Osteoblast (primary cell): Measurements from ENCODE around the gene IGFBP5. TPM values are rescaled to one million over a fixed set of nuclear protein-coding genes. Genes with fewer than 3 reads are reported as not detected.
A peak's percentile ranks its signal among the peaks of the same experiment; 100 is the strongest.

ENCODE experiments used
- DNase-seq: peaks from one replicate; pipeline ENCODE4 v3.0.0; 2011; ENCODE audit warnings: low spot score, mixed read lengths; ENCODE audit not compliant: insufficient read length; ENCODE audit errors: missing footprints
- H2AFZ ChIP-seq: 2 replicates; pipeline ENCODE4 v1.6.0; 2011; ENCODE audit warnings: mild to moderate bottlenecking, low read length
- H3K27ac ChIP-seq: 2 replicates; pipeline ENCODE4 v1.5.1; 2011; ENCODE audit warnings: mild to moderate bottlenecking, low read depth, low read length, moderate library complexity
- H3K27me3 ChIP-seq: 2 replicates; pipeline ENCODE4 v1.6.0; 2012; ENCODE audit warnings: mild to moderate bottlenecking, control low read depth, inconsistent platforms, low read length, moderate library complexity; ENCODE audit not compliant: insufficient read depth
- H3K36me3 ChIP-seq: 2 replicates; pipeline ENCODE4 v1.5.1; 2011; ENCODE audit warnings: mild to moderate bottlenecking, low read length, control low read depth, moderate library complexity; ENCODE audit not compliant: insufficient read depth
- H3K4me1 ChIP-seq: 2 replicates; pipeline ENCODE4 v1.5.1; 2011; ENCODE audit warnings: mild to moderate bottlenecking, low read length, control low read depth, moderate library complexity; ENCODE audit not compliant: insufficient read depth
- H3K4me2 ChIP-seq: 2 replicates; pipeline ENCODE4 v1.6.0; 2011; ENCODE audit warnings: mild to moderate bottlenecking, low read length; ENCODE audit not compliant: insufficient read depth
- H3K4me3 ChIP-seq: fragments of 200-600 bp; sonication (generic); 3 replicates; pipeline ENCODE4 v1.5.1; 2012; ENCODE audit warnings: mild to moderate bottlenecking, low read length, inconsistent platforms; ENCODE audit not compliant: insufficient read depth
- H3K79me2 ChIP-seq: 2 replicates; pipeline ENCODE4 v1.6.0; 2012; ENCODE audit warnings: mild to moderate bottlenecking, low read length, control low read depth, inconsistent platforms; ENCODE audit not compliant: insufficient read depth
- H3K9me3 ChIP-seq: 2 replicates; pipeline ENCODE4 v1.5.1; 2011; ENCODE audit warnings: low read depth, low read length, control low read depth
- H4K20me1 ChIP-seq: 2 replicates; pipeline ENCODE4 v1.6.0; 2012; ENCODE audit warnings: mild to moderate bottlenecking, low read length, control low read depth; ENCODE audit not compliant: insufficient read depth
- total RNA-seq: library from RNA; depleted of rRNA; stranded (reverse); fragments of >200 nt; gene quantifications from 2 replicates; pipeline ENCODE4 v1.2.3, GENCODE V29; 2012
- TF ChIP-seq, protein P1 (sequence below): IDR thresholded peaks from 2 replicates; pipeline ENCODE4 v1.5.1; 2011; ENCODE audit warnings: mild to moderate bottlenecking, low read depth, low read length, moderate library complexity; ENCODE audit errors: extremely low read depth

IGFBP5 gene
- total RNA-seq, 1 donor = 12.3 TPM

- H2AFZ ChIP-seq = no peak overlapping the region
- H3K4me2 ChIP-seq = no peak overlapping the region
- H3K4me3 ChIP-seq = no peak overlapping the region
- H3K27me3 ChIP-seq = peaks cover 6% of the 10 kb centered on the region
- no peak overlapping the region for H3K27ac ChIP-seq
- H3K4me1 ChIP-seq = peaks cover 14% of the 10 kb centered on the region
- TF ChIP-seq, protein P1, sequence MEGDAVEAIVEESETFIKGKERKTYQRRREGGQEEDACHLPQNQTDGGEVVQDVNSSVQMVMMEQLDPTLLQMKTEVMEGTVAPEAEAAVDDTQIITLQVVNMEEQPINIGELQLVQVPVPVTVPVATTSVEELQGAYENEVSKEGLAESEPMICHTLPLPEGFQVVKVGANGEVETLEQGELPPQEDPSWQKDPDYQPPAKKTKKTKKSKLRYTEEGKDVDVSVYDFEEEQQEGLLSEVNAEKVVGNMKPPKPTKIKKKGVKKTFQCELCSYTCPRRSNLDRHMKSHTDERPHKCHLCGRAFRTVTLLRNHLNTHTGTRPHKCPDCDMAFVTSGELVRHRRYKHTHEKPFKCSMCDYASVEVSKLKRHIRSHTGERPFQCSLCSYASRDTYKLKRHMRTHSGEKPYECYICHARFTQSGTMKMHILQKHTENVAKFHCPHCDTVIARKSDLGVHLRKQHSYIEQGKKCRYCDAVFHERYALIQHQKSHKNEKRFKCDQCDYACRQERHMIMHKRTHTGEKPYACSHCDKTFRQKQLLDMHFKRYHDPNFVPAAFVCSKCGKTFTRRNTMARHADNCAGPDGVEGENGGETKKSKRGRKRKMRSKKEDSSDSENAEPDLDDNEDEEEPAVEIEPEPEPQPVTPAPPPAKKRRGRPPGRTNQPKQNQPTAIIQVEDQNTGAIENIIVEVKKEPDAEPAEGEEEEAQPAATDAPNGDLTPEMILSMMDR = no peak
- H4K20me1 ChIP-seq = no peaks in the 10 kb centered on the region
- H3K79me2 ChIP-seq = no peaks in the 10 kb centered on the region
- peaks cover 15% of the 10 kb centered on the region for H3K36me3 ChIP-seq
- DNase-seq = peak; percentile 91
- H3K9me3 ChIP-seq = no peaks in the 10 kb centered on the region
Observed at GRCh38 chr2:216664593-216665034, 30.7 kb downstream of the IGFBP5 start.

DNA sequence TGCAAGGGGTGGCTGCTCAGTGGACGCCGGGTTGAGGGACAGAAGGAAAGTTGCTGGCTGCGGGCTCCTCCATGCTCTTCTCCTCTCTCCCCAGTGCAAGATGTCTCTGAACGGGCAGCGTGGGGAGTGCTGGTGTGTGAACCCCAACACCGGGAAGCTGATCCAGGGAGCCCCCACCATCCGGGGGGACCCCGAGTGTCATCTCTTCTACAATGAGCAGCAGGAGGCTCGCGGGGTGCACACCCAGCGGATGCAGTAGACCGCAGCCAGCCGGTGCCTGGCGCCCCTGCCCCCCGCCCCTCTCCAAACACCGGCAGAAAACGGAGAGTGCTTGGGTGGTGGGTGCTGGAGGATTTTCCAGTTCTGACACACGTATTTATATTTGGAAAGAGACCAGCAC lies 31.5 kb downstream of the IGFBP5 start:
- Histone ChIP-seq H3K27me3 (peaks cover 6% of the 10 kb centered on the region), H3K27ac (no peak overlapping the region), H3K9me3 (no peaks in the 10 kb centered on the region), H3K79me2 (peaks cover 2% of the 10 kb centered on the region), H3K4me3 (no peak overlapping the region), H3K4me2 (no peak overlapping the region), H3K36me3 (peaks cover 15% of the 10 kb centered on the region), H2AFZ (no peak overlapping the region), H3K4me1 (peaks cover 14% of the 10 kb centered on the region), H4K20me1 (no peaks in the 10 kb centered on the region)
- DNase-seq = peak; percentile 17
- TF ChIP-seq, protein P1 = no peak

GRCh38 chr2:216663106-216663505 lies 32.2 kb downstream of the IGFBP5 start:
- Histone ChIP-seq H3K36me3 (peaks cover 15% of the 10 kb centered on the region), H3K27me3 (peaks cover 4% of the 10 kb centered on the region), H3K27ac (no peak overlapping the region), H3K4me2 (no peak overlapping the region), H4K20me1 (no peaks in the 10 kb centered on the region), H3K9me3 (no peaks in the 10 kb centered on the region), H2AFZ (no peak overlapping the region), H3K4me1 (peaks cover 14% of the 10 kb centered on the region), H3K79me2 (peaks cover 4% of the 10 kb centered on the region), H3K4me3 (no peak overlapping the region)
- DNase-seq = peak; percentile 63
- TF ChIP-seq, protein P1 = no peak

- Histone ChIP-seq H3K79me2 (peaks cover 9% of the 10 kb centered on the region), H3K27ac (no peak overlapping the region), H3K4me3 (no peak overlapping the region), H4K20me1 (peaks cover 3% of the 10 kb centered on the region), H3K9me3 (no peaks in the 10 kb centered on the region), H3K36me3 (peaks cover 15% of the 10 kb centered on the region), H3K4me2 (no peak overlapping the region), H3K27me3 (no peaks in the 10 kb centered on the region), H3K4me1 (peaks cover 17% of the 10 kb centered on the region), H2AFZ (no peak overlapping the region)
- DNase-seq = peak; percentile 57
- TF ChIP-seq, protein P1 = no peak
Observed at GRCh38 chr2:216661639-216662375, 33.5 kb downstream of the IGFBP5 start.
